Measurements from ENCODE around the gene RFX2.
"Not testable (repeated sequence)": the region's sequence is repeated elsewhere in the genome, so short reads cannot be mapped to it uniquely, and the experiment has no call there.

GRCh38 chr19:6106643-6107294 lies 3.5 kb downstream of the RFX2 start:
- not testable (repeated sequence) for TF ChIP-seq YY1 (IDR thresholded peaks at IDR 0.05; ENCODE audit: insufficient read depth, insufficient read length); SUZ12 (IDR thresholded peaks at IDR 0.05; ENCODE audit: extremely low read depth, insufficient read depth, insufficient read length); ZNF274 (IDR thresholded peaks at IDR 0.05; ENCODE audit: low read depth, low read length)

All from NT2/D1 (cell line).